ENCODE measurements around the gene IPO7. TPM values are rescaled to one million over a fixed set of nuclear protein-coding genes. Genes with fewer than 3 reads are reported as not detected.

Gene IPO7
- total and polyA plus RNA-seq, 2 of the 13 experiments (the other 11 are each of a cell fraction or from before 2014, with no cell fraction given) = 59.4 to 98.4 TPM

GRCh38 chr11:9461063-9461759 lies 76.8 kb downstream of the IPO7 start (continued):
- 0 out of 2 replicates have a peak, but pooled peaks have one; percentile 40 for TF ChIP-seq ZHX1 (CRISPR knock-in tag; IDR thresholded peaks at IDR 0.05; ENCODE audit: low read depth)
- no peak; the same call in none of the 2 replicates for TF ChIP-seq KAT8 (CRISPR knock-in tag; IDR thresholded peaks at IDR 0.05)
- TF ChIP-seq ZC3H4 (CRISPR knock-in tag; IDR thresholded peaks at IDR 0.05; ENCODE audit: borderline replicate concordance) = peak; percentile 90; the same call in 1 of the 2 replicates
- TF ChIP-seq SRY (CRISPR knock-in tag; IDR thresholded peaks at IDR 0.05) = peak; percentile 65
- peak; percentile 67; the same call in 1 of the 2 replicates for TF ChIP-seq HNRNPUL1 (IDR thresholded peaks at IDR 0.05; ENCODE audit: low read depth, low read length)
- TF ChIP-seq ZNF790 (CRISPR knock-in tag; IDR thresholded peaks at IDR 0.05; ENCODE audit: borderline replicate concordance) = no peak
- peak; percentile 30 for TF ChIP-seq ZNF747 (CRISPR knock-in tag; IDR thresholded peaks at IDR 0.05; ENCODE audit: borderline replicate concordance)
- peak; percentile 10; the same call in 1 of the 2 replicates for TF ChIP-seq GATAD2A (CRISPR knock-in tag; IDR thresholded peaks at IDR 0.05)
- TF ChIP-seq ZNF775 (CRISPR knock-in tag; IDR thresholded peaks at IDR 0.05; ENCODE audit: borderline replicate concordance) = no peak
- TF ChIP-seq ZNF703 (CRISPR knock-in tag; IDR thresholded peaks at IDR 0.05; ENCODE audit: borderline replicate concordance) = no peak
- TF ChIP-seq TERF1 (CRISPR knock-in tag; IDR thresholded peaks at IDR 0.05) = no peak
- TF ChIP-seq MTA1 (CRISPR knock-in tag; IDR thresholded peaks at IDR 0.05; ENCODE audit: borderline replicate concordance) = no peak; the same call in 1 of the 2 replicates
- no peak for TF ChIP-seq GTF3A (CRISPR knock-in tag; conservative IDR thresholded peaks at IDR 0.05)
- 0 out of 2 replicates have a peak, but pooled peaks have one; percentile 10 for TF ChIP-seq NFE2L2 (IDR thresholded peaks at IDR 0.05; ENCODE audit: low read length)
- no peak for TF ChIP-seq ZNF777 (CRISPR knock-in tag; IDR thresholded peaks at IDR 0.05)
- TF ChIP-seq POGZ (CRISPR knock-in tag; IDR thresholded peaks at IDR 0.05) = no peak
- TF ChIP-seq NCOA1 (CRISPR knock-in tag; IDR thresholded peaks at IDR 0.05) = no peak
- TF ChIP-seq HOXA5 (CRISPR knock-in tag; IDR thresholded peaks at IDR 0.05) = peak; percentile 58; the same call in 1 of the 2 replicates
- TF ChIP-seq CENPX (CRISPR knock-in tag; IDR thresholded peaks at IDR 0.05) = no peak
- no peak for TF ChIP-seq ARID2 (CRISPR knock-in tag; IDR thresholded peaks at IDR 0.05; ENCODE audit: borderline replicate concordance)
- TF ChIP-seq PBX2 (CRISPR knock-in tag; IDR thresholded peaks at IDR 0.05) = no peak
- TF ChIP-seq TBL1XR1 (IDR thresholded peaks at IDR 0.05; ENCODE audit: borderline replicate concordance, low read length, partially characterized antibody) = peak; percentile 8
- no peak for TF ChIP-seq ZNF616 (CRISPR knock-in tag; IDR thresholded peaks at IDR 0.05; ENCODE audit: low read depth)
- TF ChIP-seq PCBP1 (IDR thresholded peaks at IDR 0.05; ENCODE audit: borderline replicate concordance, low read depth, low read length) = no peak
- TF ChIP-seq ATRX (CRISPR knock-in tag; IDR thresholded peaks at IDR 0.05; ENCODE audit: borderline replicate concordance) = no peak
- no peak; the same call in 1 of the 2 replicates for TF ChIP-seq NFIC (IDR thresholded peaks at IDR 0.05; ENCODE audit: low read length)
- TF ChIP-seq ZBTB7B (CRISPR knock-in tag; IDR thresholded peaks at IDR 0.05) = peak; percentile 65
- TF ChIP-seq SSRP1 (CRISPR knock-in tag; IDR thresholded peaks at IDR 0.05) = no peak

Measured in HepG2 (cell line).